WERI-Rb-1 (cell line): ENCODE measurements around the gene DNAAF1.

Experiments
- DNase-seq: peaks from one replicate; pipeline ENCODE4 v3.0.0-alpha.2; 2020
- H3K27ac ChIP-seq: fragments of 250-450 bp; sonication (Bioruptor Pico); 2 replicates; pipeline ENCODE4 v1.5.1; 2020; ENCODE audit warnings: mild to moderate bottlenecking, moderate library complexity
- H3K27me3 ChIP-seq: fragments of 250-450 bp; sonication (Bioruptor Pico); 2 replicates; pipeline ENCODE4 v1.5.1; 2021; ENCODE audit warnings: mild to moderate bottlenecking, low read depth, moderate library complexity; ENCODE audit not compliant: insufficient read depth, severe bottlenecking
- H3K36me3 ChIP-seq: fragments of 250-450 bp; sonication (Bioruptor Pico); 2 replicates; pipeline ENCODE4 v1.5.1; 2020; ENCODE audit warnings: mild to moderate bottlenecking, moderate library complexity
- H3K4me3 ChIP-seq: 2 replicates; pipeline ENCODE4 v1.5.1; 2011; ENCODE audit warnings: low read depth, mild to moderate bottlenecking, control low read depth, low read length
- H3K9me3 ChIP-seq: fragments of 250-450 bp; sonication (Bioruptor Pico); 2 replicates; pipeline ENCODE4 v1.5.1; 2021; ENCODE audit warnings: mild to moderate bottlenecking, moderate library complexity; ENCODE audit not compliant: severe bottlenecking
- TF ChIP-seq, protein P1 (sequence below): IDR thresholded peaks from 2 replicates; pipeline ENCODE4 v1.5.1; 2011; ENCODE audit warnings: low read depth, mild to moderate bottlenecking, control low read depth, inconsistent platforms, low read length

DNAAF1 gene

DNA sequence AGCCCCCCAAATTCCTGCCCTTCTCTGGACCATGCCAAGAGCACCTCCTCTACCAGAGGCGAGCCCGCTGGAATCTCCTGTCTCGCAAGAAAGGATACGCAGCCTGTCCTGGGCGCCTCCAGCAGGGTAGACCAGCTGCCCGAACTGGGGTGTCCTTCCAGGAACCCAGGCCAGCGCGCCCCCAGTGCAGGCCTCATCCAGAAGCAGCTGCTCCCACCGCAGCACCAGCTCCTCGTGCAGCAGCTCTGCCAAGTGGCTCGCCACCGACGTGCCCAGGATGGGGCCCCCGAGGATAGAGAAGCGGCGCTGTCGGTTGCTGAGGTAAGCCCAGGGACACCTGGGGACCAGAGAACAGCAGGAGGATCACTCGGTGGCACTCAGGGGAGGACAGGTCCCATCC lies 37.0 kb downstream of the DNAAF1 start:
- TF ChIP-seq, protein P1, sequence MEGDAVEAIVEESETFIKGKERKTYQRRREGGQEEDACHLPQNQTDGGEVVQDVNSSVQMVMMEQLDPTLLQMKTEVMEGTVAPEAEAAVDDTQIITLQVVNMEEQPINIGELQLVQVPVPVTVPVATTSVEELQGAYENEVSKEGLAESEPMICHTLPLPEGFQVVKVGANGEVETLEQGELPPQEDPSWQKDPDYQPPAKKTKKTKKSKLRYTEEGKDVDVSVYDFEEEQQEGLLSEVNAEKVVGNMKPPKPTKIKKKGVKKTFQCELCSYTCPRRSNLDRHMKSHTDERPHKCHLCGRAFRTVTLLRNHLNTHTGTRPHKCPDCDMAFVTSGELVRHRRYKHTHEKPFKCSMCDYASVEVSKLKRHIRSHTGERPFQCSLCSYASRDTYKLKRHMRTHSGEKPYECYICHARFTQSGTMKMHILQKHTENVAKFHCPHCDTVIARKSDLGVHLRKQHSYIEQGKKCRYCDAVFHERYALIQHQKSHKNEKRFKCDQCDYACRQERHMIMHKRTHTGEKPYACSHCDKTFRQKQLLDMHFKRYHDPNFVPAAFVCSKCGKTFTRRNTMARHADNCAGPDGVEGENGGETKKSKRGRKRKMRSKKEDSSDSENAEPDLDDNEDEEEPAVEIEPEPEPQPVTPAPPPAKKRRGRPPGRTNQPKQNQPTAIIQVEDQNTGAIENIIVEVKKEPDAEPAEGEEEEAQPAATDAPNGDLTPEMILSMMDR = no peak
- Histone ChIP-seq H3K27ac (no peak overlapping the region), H3K9me3 (no peaks in the 10 kb centered on the region), H3K36me3 (peaks cover 3% of the 10 kb centered on the region; the same call in 1 of the 2 replicates), H3K27me3 (no peaks in the 10 kb centered on the region), H3K4me3 (no peak overlapping the region)
- no peak for DNase-seq

DNA sequence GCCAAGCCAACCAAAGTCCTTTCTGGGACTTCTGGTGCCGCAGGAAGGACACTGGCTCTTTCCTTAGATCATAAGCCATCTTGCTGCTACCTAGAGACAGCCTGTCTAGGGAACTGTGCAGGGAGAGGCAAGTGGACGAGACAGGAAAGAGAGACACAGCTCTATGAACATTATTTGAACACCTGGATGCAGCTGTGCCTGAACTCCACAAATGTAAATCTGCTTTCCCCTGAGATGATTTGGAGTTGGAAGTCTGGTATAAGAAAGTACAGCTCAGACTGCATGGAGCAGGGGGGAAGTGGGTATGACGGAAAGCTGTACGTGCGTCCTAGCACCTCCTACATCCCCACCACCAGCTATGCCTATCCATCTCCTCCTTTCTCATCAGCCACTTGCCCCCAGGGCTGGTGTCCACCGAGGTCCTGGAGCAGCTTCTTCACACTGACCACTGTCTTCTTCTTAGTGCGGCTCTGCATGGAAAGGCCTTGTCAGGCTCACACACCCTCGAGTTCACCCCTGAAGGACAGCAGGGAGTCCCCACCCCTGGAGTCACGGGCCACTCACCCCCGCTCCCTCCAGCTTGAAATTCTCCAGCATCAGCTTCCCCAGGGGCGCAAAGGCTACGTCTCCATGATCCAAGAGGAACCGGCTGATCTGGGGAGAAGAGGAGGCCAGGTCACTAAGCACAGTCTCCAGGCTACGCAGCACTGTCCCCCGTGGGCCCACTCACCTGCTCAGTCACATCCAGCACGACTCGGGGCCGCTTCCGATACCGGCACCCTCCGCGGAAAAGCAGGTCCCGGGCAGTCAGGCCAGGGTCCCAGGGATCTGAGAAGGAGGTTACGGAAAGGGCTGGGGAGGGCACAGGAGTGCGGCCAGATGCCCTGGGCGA lies 37.8 kb downstream of the DNAAF1 start:
- Histone ChIP-seq H3K27ac (no peak overlapping the region), H3K4me3 (no peak overlapping the region), H3K36me3 (peaks cover 3% of the 10 kb centered on the region; the same call in 1 of the 2 replicates)

GRCh38 chr16:84183572-84183875 lies 38.4 kb downstream of the DNAAF1 start:
- Histone ChIP-seq H3K36me3 (peaks cover 3% of the 10 kb centered on the region; the same call in 1 of the 2 replicates), H3K9me3 (no peaks in the 10 kb centered on the region), H3K27ac (no peak overlapping the region), H3K27me3 (no peaks in the 10 kb centered on the region), H3K4me3 (no peak overlapping the region)
- TF ChIP-seq, protein P1 = no peak
- no peak for DNase-seq

More for the DNA sequence above, 37.8 kb downstream of the DNAAF1 start:
- TF ChIP-seq, protein P1 = no peak
- H3K9me3 ChIP-seq = no peaks in the 10 kb centered on the region
- DNase-seq = no peak
- H3K27me3 ChIP-seq = no peaks in the 10 kb centered on the region

GRCh38 chr16:84183911-84184591 lies 38.9 kb downstream of the DNAAF1 start:
- H3K36me3 ChIP-seq = peaks cover 3% of the 10 kb centered on the region; the same call in 1 of the 2 replicates
- DNase-seq = peak; percentile 38

DNA sequence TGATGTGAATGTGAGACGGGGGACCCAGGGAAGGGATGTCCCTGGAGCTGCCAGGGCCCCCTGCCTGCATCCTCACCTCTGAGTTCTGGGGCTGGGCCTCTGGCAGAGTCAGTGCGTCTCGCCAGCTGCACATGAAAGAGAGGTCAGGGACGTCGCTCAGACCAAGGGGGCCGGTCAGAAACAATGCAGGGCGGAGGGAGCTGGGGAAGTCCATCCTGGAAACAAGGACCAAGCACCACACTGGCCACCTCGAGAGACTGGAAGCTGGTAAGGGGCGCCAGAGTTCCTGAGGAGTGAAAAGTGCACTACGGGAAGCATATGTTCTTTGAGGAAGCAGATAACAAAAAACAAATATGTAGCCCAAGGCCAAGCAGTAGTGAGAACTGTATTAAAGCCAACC lies 39.7 kb downstream of the DNAAF1 start:
- Histone ChIP-seq H3K36me3 (peaks cover 3% of the 10 kb centered on the region; the same call in 1 of the 2 replicates), H3K4me3 (no peak overlapping the region), H3K27me3 (no peaks in the 10 kb centered on the region), H3K9me3 (no peaks in the 10 kb centered on the region), H3K27ac (no peak overlapping the region)
- no peak for DNase-seq
- TF ChIP-seq, protein P1 = no peak

More at GRCh38 chr16:84183911-84184591, 38.9 kb downstream of the DNAAF1 start:
- no peak overlapping the region for H3K4me3 ChIP-seq
- no peaks in the 10 kb centered on the region for H3K27me3 ChIP-seq
- no peaks in the 10 kb centered on the region for H3K9me3 ChIP-seq
- TF ChIP-seq, protein P1 = peak; percentile 71
- H3K27ac ChIP-seq = no peak overlapping the region
